Fibroblast of skin of left biceps (primary cell): ENCODE data around the gene TAS2R7.
"Not testable (repeated sequence)": the region's sequence is repeated elsewhere in the genome, so short reads cannot be mapped to it uniquely, and the experiment has no call there.

Experiments
- DNase-seq, 2 experiments: peaks; one replicate each; pipeline ENCODE4 v3.0.0-alpha.2; 2013; ENCODE audit warnings: low read depth in 2 of 2

TAS2R7 gene, protein sequence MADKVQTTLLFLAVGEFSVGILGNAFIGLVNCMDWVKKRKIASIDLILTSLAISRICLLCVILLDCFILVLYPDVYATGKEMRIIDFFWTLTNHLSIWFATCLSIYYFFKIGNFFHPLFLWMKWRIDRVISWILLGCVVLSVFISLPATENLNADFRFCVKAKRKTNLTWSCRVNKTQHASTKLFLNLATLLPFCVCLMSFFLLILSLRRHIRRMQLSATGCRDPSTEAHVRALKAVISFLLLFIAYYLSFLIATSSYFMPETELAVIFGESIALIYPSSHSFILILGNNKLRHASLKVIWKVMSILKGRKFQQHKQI

DNA sequence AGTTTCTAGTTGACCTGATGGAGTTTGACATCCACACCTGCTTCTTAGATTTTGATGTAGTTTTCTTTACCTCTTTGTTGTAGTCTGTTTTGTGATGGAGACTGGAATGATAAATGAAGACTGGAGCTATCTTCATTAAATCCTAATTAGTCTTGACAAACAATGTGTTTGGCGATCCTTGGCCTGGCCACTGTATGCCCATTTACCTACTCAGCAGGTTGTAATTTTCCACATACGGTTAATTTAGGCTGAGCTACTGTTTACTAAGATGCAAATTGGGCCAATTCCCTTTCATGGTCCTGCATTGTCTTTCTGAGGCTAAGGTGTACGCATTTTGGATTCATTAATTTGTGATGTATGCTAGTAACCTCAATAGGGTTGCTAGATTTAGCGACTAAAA lies at the start of gene TAS2R7:
TSS of gene TAS2R7 (minus strand) at position 41 of the 400 bp plus-strand sequence. CDS start 57 bp downstream, outside the sequence.
- no peak for DNase-seq

DNA sequence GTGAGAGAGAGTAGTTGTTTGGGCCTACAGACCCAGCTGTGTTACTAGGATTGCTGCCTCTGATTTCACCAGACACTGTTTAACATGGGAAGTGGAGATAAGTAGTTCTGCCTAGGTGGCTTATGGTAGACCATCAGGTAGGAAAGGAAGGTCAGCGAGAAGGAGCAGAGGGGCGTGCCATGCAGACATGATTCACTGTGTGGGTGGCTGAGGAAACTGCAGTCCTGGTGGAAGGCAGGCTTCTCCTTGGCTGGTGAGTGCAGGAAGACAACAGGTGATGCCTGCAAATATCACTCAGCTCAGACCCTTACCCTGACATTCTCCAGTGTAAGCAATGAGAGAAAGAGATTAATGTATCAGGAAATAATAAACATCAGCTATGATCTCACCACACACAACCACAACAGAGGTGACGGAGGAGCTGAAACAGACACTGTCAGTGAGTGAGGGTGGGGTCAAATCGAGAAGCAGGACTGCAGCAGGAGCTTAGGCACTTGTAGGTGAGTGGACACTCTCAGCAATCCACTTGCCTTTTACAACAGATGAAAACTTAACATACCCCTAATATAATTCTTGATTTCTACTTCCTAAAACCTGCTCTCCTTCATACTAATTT lies 48.9 kb upstream of the TAS2R7 start:
- no peak for DNase-seq

DNA sequence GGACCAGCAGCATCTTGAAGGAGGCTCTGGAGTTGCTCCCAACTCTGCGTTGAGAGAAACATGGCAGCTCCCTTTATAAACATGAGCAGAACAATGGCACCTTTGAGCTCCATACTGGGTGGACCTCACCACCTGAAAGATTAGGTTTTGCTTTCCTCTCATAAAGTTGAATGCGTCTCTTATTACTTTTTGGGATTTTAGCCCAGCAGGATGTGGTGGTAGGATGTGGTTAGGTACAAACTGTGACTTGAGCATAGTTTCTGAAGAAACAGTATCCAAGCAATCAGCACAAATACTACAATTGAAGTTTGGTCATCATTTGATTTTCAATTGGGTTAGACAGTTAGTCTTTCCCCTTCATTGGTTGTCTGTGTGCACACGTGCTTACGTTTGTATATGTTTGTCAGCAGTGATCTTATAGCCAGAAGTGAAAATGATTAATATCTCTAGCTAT lies 47.0 kb upstream of the TAS2R7 start, which contains the start of gene PRR4:
TSS of gene PRR4 (minus strand) at position 51 of the 454 bp plus-strand sequence. CDS start at position 13, 38 bp downstream.
- DNase-seq, result no peak

DNA sequence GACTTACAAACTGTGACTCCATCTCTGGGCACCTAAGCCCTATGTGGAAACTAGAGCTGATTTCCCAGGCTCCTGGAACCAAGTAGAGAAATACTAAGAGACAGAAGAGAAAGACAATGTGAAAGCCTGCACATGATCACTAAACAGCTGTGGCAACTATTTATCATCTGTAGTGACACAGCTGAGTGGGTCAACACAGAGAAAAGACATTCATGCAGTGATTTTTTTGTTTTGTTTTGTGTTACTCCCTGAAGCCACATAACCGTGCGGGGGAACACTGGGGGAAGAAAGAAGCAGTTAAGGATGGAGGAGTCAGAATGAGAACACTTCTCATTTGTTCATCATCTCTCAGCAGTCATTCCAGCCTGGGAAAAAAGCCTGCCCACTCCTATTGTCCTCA lies 45.3 kb upstream of the TAS2R7 start:
- no peak for DNase-seq

DNA sequence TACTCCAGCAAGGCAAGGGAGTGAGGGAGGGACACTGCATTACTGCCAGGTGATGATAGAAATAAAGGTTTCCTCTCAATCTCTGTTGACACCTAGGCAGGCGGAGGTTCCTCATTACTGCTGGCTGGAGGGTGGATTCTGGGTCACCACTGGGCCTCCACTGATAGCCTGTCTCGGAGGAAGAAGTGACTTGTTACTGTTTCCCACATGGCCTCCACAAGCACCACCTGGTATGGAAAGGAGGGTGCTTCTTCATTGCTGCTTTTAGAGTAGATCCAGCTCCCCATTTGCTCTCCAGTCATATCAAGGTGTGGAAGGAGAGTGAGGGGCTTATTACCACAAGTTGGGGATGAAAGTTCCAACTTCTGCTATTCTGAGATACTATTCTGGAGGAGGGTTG lies 40.4 kb upstream of the TAS2R7 start:
- DNase-seq, result no peak

DNA sequence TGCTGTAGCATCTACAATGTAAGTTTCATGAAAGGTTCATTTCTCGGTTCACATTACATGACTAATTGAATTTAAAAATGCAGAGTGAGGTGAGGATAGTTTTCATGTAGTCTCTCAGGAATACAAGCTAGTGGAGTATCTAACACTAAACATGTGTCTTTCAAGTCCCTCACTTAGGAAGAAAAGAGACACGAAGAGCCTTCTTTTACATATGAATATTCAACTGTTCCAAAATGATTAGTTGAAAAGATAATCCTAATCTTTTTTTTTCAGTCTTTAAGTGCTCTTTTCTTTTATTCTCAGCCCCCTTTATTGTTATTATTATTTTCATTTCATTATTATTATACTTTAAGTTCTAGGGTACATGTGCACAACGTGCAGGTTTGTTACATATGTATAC lies 36.0 kb upstream of the TAS2R7 start:
- no peak for DNase-seq

DNA sequence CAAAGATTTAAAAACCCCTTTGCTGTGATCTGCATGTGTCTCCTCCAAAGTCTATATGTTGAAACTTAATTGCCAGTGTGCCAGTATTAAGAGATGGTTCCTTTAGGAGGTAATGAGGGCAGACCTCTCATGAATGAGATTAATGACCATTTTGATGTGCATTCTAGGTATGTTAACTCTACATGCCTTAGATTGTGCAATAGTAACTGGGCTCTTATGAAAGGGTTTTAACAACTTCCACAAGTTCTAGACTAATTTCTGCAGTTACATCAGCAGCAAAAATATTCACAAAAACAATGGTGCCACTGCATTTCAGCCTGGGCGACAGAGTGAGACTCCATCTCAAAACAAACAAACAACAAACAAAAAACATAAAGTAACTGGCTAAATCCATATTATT lies 27.6 kb upstream of the TAS2R7 start:
- DNase-seq, result no peak

DNA sequence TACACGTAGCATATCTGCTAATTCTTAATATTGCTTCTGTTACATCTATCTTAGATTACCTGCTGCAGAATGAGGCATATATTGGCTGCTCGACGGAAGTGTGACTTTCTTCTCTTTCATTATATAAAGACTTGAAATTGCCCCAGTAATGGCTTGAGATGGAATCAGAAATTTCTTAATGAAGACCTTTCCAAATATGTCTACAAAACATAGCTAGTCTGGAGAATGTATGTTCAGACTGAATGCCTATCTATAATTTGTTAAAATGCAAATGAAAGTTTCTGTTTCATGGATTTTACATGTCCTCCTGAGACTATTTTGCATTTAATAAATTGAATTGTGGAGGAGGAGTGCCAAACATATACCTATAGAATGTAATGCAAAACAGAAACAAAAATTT lies 23.8 kb upstream of the TAS2R7 start, which contains the start of gene TAS2R10:
TSS of gene TAS2R10 (minus strand) at position 101 of the 400 bp plus-strand sequence. CDS start at position 12, 89 bp downstream.
- no peak for DNase-seq

DNA sequence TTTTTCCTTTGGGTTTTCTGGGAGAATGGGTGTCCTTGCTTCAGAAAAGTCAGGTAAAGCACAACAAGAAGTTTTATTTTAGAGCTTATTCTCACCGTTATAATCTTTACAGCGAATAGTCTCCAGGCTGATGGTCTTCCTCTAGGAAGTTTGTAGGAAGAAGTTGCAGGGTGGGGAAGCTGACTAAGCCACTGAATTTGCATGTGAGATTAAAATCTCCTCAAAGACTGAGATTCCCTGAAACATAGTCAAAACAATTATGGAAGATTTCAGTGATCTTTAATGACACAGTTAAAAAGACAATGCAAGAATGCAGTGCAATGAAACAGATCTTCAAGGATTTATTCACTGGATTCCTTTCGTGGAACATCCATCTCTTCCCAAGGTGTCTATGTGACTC lies 22.5 kb upstream of the TAS2R7 start:
- no peak for DNase-seq

DNA sequence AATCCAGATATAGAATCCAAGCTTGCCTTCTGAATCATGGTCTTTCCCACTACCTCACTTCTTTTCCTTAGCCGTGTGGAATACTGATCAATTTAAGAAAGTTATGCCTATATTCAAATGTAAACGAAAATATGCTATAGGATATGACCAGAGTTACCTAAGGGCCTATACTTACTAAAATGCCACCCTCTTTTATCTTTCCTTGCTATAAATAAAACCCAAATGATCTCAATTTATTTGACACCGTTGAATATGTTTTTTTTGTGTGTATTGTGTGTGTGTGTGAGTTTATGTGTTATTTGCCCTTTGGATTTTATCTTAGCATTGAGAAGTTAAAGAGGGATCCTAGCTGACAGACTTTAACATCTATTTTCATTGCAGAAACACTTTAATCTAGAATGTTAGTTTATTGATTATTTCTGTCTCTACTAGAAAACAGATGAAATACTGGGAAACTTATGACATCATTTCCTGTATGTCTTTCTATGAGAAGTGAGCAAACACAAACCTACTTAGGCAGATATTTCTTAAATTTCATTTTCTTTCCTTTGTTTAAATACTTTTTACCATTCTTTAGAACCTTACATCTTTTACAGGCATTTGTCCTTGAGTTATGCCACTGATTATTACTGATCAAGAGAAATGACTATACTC lies 9.6 kb upstream of the TAS2R7 start:
- no peak for DNase-seq

DNA sequence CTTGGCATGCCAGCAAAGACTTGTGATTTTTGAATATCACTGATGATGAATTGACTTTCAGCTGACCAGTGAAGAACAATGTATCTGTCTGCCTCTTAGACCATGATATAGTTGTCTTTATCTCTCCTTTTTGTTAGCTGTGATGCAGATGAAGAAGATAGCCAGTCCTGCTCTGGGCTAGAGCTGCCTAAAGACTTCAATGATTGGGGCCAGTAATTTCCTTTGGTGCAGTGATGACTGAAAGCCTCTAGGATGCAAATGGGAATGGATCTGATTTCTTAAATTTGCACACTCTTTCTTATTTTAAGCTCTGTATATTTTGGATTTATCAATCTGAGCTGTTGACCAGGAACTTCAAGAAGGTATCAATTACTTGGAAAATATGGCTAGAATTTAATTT lies 7.6 kb upstream of the TAS2R7 start, which contains the start of gene TAS2R9:
TSS of gene TAS2R9 (minus strand) at position 101 of the 400 bp plus-strand sequence. CDS start at position 8, 93 bp downstream.
- DNase-seq, result no peak

DNA sequence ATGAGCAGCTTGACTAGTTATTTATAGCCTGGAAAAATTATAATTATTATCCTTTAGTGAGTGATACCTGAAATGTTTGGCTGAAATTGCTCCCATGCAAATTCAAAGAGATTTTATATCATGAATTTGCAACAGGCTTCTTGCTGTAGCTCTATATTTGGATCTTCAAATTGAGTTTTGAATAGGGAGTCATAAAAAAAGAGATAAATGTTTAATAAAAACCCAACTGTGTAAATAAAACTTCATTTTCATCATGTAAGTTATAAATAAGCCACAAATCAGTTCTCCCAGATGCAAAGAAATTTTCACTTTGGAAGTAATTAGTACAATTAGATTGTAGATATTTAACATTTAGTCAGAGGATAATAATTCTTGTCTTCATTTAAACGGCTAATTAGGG lies 4.8 kb upstream of the TAS2R7 start, which contains the start of gene TAS2R8:
TSS of gene TAS2R8 (minus strand) at position 101 of the 400 bp plus-strand sequence. CDS start 306 bp downstream, outside the sequence.
- no peak for DNase-seq

DNA sequence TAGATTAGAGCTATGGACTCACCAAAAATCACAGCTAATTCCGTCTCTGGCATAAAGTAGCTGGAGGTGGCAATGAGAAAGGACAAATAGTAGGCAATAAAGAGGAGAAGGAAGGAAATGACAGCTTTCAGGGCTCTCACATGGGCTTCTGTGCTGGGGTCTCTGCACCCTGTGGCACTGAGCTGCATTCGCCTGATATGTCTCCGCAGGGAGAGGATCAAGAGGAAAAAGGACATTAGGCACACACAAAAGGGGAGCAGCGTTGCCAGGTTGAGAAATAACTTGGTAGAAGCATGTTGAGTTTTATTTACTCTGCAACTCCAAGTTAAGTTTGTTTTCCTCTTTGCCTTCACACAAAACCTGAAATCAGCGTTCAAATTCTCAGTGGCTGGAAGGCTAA lies 686 bp downstream of the TAS2R7 start:
- DNase-seq, result no peak

DNA sequence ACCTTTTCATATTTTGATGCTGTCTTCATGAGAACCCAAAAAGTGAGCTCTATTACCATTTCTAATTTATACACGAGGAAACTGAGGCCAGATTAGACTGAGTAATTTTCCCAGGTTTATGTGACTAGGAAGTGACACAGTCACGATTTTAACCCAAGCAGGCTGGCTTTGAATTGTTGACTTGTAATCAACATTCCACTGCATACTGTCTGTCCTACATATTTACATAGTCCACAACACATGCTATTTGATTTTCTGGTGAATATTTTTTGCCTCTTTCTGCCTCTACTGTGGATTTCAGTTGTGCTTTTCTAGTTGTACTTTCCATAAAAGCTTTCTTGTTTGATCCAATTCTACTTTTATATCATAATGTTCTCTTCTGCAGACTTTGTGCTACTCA lies 8.2 kb downstream of the TAS2R7 start:
- DNase-seq, result no peak

DNA sequence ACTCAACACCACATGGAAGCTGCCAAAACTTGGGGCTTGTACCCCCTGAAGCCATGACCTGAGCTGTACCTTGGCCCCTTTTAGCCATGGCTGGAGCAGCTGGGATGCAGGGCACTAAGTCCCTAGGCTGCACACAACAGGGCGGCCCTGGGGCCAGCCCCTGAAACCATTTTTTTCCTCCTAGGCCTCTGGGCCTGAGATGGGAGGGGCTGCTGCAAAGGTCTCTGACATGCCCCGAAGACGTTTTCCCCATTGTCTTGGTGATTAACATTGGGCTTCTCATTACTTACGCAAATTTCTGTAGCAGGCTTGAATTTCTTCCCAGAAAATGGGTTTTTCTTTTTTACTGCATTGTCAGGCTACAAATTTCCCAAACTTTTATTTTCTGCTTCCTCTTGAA lies 10.7 kb downstream of the TAS2R7 start:
- not testable (repeated sequence) for DNase-seq

DNA sequence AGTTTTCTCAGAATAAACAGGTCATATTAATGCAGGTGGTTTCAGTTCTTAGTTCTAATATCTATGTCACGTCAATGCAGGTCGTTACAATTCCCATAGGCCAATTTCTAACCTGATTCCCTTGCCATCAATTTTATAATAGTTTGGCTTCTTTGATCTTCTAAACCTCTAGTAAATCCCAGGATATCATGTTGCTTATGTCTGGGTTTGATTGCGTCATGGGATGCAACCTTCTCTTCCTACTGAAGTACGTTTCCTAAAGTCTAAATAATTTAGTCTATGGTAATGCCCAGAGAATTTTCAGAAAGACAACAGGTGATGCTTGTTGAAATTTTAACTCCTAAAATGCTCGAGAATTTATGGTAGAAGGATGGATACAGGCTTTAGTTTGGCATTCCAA lies 19.2 kb downstream of the TAS2R7 start:
- no peak for DNase-seq

DNA sequence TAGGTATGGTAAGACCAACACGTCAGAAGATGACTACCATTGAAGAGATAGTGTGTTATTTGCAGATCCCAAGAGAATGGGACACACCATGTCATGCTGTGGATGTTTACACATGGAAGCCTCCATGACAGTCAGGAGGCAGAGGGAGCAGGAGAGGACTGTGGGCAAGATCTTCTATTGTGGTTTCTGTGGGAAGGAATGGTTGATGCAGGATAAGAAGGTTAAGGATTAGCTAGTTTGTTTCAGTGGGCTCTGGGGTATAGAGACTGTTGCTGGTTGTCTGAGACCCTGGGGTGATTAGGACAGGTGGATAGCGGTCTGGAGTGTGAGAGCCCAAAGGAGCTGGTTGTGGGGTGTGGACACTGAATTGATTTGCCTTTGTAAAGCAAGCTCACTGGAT lies 23.3 kb downstream of the TAS2R7 start:
- DNase-seq, result no peak

DNA sequence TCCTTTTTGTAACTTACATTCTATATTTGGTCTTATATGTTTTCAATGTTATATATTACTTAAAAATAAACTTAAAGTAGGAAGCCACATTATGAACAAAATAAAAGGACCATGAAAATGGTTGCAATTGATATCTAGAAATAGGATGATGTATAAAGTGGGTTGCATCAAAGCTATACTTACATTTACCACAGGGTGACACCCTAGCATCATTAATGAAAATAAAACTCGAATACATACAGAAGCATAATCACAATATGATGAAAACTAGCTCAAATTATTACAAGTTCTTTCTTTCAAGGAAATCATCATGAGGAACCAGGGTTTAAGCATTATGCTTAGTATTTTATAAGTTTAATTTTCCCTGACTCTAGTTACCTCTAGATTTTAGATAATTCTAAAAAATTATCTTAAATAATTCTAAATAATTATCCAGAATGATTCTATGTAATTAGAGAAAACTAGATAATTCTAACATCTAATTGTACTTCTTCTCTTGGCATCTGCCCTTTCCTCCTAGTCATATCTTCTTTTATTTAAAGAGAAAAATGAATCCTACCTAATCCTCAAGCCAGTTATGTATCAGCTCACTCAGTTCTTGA lies 31.2 kb downstream of the TAS2R7 start:
- peak in 1 of 2 experiments; percentile 14 for DNase-seq

DNA sequence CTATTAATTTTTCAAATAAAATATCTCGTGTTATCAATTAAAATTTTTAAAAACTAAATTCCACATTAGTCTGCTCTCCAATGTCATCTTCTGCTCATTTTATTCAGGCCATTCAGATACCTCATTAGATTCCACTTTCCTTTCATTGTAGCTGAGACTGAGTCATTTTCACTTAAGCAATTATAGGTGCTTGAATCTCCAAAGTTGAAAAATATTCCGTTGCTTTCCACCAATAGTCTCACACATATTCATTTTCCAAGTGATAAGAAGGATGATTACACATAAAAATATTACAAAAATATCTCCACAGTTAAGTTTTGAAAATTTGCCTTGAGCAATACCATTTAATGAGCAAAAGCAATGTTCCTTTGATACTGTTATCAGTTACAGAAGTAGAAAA lies 42.8 kb downstream of the TAS2R7 start:
- DNase-seq, result no peak

DNA sequence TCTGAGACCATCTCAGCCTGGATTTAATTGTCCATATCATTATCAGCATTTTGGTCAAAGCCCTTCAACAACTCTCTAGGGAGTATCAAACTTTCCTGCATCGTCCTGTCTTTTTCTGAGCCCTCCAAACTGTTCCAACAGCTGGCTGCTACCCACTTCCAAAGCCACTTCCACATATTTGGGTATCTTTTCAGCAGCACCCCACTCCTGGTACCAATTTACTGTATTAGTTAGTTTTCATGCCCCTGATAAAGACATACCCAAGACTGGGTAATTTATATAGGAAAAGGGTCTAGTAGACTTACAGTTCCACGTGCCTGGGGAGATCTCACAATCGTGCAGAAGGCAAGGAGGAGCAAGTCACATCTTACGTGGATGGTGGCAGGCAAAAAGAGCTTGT lies 46.2 kb downstream of the TAS2R7 start:
- DNase-seq, result no peak

DNA sequence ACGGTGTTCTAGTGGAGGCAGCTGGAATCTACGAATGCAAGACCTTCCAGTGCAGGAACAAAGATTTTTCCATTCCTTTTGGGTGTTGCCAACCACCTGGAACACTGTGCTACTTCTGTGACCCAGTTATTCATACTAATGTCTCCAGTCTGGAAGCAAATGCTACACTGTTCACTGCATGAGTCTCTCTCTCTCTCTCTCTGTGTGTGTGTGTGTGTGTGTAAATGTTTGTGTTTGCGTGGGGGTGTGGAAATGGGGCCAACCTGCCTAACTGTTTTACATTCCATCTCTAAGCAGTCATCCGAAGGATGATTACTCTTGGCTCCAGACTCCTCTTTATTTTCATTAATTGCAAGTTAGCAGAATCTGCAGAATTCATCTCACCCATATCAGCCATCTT lies 49.4 kb downstream of the TAS2R7 start:
- DNase-seq, result no peak
